8988T (cell line): ENCODE measurements around the gene CPXM2.

Source experiments
- DNase-seq: peaks from one replicate; pipeline ENCODE4 v3.0.0; 2011

CPXM2 gene

DNA sequence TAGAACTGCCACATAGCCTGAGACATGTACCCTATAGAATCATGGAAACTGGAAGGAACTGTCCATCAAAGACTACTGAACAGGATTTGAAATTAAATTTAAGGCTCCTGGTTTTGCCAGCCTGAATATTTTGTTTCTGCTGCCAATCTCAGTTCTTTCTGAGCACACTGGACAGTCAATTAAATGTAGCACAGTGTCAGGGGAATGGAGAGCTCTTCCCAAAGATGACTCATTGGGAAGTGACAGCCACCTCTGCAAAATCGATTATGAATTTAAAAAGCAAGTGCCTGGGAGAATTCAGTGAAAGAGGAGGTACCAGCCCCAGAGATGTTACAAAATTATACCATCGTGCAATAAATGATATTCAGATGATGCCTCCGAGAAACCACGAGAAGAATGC, 47.8 kb downstream of the CPXM2 start:
- DNase-seq: no peak

DNA sequence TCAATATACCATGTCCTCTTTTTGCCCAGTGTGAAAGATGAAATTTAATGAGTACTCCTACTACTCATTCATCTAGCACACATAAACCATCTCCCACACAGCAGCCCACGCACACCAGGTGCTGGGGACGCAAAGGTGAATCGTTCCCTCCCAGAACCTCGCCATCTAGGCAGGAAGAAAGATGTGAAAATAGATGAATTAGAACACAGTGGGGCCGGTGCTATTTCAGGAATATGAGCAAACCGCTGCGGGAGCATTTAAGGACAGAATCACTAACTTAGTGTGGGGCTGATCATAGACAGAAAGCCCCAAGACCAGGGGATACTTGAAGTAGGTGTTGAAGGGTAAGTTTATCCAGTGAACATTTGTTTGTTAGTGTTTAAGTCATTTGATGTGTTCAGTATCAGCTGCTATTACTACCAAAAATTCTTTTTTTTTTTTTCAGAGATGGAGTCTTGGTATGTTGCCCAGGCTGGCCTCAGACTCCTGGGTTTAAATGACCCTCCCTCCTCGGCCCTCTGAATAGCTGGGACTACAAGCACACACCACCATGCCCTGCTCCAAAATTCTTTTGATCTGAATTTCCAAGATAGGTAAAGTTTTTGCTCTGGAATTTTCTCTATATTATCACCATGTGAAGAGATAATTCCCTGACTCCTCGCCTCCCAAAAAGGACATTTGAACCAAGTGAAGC, 48.8 kb downstream of the CPXM2 start:
- no peak for DNase-seq

DNA sequence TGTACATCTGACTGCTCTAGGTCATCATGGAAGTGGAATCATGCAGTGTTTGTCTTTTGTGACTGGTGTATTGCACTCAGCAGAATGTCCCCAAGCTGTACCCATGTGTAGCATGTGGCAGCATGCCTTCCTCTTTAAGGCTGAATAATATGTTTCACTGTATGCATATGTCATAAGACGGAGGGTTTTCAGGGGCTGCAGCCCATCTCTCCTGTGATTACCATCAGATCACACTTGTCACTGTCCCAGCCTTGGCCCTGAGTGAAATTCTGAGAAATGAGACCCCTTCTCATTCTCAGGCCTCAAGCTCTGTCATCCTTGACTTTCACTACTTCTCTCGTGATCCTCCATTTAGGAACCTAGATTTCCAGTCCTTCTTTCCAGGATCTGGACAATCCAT, 50.0 kb downstream of the CPXM2 start:
- no peak for DNase-seq

DNA sequence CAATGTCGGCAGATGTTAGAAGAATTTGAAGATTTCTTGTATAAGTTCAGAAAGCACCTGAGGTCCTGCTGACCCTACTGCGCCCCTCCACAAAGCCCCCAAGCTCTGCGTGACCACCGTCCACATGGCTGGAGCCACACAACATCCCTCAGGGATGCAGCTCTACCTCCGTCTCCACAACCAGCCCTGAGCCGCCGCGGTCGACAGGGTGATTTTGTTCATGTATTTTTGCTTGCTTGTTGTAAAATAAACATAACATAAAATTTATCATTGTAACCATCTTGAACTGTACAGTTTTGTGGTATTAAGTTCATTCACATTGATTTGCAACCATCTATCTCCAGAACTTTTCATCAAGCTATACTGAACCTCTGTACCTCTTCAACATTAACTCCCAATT, 50.5 kb downstream of the CPXM2 start:
- DNase-seq: no peak

DNA sequence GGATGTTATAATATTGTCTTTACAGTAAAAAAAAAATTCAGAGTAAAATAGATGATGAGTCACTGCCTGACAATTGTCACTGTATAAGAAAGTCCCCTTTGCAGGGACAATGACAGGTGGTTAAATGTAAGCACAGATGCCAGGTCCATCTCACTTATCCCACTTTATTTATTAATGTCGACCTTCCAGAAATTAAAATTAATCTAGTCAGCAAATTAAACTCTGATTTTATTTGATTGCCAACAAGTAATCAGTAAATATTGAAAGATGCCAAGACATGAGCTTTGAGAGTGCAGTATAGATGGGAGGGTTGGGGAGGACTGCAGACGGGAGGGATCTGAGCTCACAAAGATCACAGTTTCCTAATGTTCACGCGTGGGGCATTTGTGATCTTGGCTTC, 50.9 kb downstream of the CPXM2 start:
- no peak for DNase-seq

DNA sequence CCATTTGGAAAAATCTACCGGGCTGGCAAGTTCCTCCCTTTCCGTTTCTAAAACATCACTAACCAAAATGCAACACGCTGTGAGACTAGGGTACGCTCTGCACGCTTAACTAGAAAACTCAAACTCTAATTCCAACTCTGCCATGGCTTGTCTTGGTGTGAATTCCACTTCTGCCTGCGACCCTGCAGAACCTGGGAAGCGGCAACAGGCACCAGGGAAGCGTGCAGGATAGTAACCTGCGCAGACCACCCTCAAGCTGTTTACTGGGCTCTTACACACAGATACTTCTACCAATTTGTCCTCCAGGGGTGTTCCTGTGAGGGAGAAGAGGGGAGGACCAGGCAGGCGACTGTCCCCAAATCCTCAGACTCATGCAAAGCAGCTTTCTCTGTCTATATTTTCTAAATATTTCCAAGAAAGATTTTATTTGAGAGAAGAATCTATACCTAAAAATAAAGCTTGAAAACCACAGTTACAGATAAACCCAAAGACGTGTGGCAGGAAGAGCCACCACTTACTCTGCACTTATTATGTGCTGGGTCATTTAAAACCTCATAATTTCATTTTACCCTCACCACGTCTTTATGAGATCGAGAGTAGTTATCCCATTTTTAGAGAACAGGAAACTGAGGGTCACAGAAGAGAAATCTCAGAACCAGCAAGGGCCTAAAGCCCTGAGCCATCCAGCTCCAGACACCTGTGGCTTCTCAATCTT, 52.9 kb downstream of the CPXM2 start:
- no peak for DNase-seq

DNA sequence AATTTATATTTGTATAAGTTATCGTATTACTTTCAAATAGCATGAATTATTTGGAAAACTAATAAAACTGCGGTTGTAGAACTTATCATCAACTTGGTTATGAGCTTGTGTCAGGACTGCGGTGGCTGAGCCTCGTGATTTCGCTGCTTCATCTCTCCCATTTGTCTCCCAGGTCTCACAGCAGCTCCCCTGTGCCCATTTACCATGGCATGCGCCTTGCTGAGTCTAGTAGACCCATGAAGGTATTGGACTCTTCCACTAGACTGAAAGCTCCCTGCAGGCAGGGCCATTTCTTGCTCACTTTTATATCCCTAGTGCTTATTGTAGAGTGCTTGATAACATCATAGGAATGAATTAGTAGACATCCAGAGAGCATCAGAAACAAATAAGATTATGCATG, 53.9 kb downstream of the CPXM2 start:
- no peak for DNase-seq

DNA sequence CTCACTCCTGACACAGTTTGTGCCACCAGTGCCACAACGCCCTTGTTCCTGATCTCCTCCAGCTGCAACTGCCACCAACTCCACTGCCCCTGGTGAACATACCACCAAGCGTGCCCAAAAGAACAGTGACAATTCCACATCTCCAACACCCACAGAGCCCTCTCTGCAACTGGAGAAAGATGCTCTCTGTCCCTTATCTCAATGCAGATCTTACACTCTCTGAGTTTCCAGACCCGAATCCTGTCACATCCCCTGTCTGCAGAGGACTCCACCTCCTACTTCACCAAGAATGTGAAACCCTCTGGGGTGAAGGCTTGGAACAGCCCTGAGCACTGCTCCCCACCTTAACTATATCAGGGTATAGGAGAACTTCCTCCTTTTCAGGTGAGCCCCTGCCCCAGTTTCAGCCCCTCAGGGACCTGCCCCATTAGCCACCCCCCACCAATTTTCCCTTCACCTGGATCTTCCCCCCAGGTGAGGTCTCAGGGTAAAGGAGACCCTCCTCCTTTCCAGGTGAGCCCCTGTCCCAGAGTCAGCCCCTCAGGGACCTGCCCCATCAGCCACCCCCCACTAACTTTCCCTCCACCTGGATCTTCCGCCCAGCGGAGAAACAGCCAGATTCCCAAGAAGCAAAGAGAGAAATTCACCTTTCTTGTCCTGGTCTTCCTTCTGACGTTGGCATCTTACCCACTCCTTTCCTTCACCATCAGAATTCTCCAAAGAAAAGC, 55.0 kb downstream of the CPXM2 start:
- DNase-seq: no peak

DNA sequence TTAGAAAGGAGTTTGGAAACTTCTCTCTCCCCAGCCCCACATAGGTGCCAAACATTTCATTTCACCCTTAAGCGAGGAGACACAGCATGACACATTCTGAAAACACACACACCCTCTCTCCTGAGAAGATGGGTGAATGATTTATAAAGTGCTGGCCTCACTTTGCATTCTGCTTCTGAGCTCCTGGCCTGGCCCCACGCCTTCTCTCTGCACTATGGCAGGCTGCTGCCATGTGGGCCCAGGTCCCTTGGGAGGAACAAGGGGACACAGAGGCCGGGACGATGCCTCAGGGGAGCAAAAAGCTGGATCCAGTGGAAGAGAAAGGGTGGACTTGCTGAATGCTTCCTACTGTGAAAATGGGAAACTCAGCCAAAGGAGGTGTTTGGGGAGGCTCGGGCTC, 56.0 kb downstream of the CPXM2 start:
- DNase-seq: no peak

DNA sequence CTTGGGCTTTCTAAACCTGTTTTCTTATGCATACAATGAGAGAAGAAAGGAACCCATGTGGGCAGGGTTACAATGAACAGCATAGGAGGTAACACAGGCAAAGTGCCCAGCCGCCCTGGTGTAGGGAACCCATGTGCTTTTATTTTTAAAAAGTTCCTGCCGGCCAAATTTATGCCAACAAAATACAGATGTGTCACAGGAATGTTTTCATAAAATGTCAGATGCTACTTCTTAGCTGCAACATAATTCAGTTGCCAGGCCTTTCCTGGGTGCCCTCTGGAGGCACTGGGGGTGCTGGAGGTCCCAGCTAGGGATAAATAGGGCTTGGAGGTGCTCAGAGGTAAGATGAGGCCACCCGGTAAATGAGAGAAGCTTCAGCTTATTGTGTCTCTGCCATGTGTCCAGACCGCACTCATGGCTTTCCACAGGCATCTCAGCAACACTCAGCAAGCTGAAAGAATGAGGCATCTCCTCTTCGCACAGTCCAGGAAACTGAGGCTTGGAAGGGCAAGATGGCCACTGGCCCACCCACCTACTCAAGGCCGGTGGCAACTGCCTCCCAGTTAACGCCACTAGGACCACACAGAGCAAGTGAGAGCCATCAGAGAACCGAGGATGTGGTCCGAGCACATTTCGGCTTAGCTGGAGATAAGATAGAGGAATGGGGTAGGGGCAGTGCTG, 58.3 kb downstream of the CPXM2 start:
- DNase-seq: no peak

DNA sequence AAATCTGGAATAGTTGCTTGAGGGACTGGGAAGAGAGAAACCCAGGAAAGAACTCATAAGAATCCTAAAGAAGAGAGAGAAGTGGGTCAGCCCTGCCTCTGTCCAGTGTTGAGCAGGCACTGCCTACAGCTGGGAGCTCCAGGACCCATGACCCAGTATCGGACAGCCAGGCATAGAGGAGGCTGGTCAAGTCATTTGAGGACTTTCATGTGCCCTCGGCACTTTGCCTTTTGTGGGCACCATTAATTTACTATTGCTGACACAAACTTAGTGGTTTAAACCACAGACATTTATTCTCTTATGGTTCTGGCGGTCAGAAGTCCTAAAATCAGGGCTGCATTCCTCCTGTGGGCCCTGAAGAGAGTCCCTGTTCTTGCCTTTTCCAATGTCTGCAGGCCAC, 60.3 kb downstream of the CPXM2 start:
- no peak for DNase-seq

DNA sequence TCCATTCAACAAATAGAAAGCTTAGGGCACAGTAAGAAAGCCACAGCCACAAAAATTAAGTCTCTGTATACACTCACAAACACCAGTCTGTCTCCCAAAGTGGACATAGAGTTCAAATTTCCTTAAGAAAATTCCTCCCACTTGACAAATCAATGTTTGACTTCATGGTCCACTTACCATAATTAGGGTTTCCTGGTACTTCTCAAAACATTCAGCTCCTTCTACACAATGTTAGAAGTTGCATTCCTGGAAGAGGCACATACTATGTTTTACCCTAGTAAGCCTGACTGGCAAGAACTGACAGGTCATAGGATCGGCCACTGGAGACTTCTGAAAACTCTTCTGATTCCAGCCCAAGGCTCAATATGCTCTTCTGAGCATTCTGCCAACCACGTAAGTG, 70.5 kb downstream of the CPXM2 start:
- no peak for DNase-seq

DNA sequence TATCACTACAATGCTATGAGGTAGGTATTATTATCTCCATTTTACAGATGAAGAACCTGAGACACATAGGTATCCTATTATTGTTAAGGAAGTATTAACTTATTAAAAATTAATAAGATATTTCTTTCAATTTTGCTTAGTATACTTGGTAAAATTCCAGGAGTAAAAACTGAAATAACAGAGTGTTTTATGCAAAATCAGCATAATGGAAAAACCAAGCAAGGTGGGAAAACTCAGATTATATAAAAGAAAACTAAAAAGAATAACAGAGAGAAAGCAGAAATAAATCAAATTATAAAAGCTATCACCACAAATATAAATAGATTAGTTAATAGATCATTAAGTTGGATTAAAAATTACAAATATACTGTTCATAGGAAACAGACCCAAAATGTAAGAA, 82.0 kb downstream of the CPXM2 start:
- DNase-seq: no peak

DNA sequence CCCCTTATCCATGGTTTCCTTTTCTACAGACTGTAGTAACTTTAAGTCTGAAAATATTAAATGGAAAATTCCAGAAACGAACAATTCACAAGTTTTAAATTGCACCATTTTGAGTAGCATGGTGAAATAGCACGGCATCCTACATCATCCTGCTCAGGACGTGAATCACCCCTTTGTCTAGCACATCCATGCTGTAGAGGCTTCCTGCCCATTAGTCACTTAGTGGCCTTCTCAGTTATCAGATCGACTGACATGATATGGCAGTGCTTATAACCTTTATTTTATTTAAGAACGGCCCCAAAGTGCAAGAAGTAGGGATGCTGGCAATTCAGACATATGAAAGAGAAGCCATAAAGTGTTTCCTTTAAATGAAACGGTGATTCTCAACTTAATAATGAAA, 82.7 kb downstream of the CPXM2 start:
- DNase-seq: no peak

DNA sequence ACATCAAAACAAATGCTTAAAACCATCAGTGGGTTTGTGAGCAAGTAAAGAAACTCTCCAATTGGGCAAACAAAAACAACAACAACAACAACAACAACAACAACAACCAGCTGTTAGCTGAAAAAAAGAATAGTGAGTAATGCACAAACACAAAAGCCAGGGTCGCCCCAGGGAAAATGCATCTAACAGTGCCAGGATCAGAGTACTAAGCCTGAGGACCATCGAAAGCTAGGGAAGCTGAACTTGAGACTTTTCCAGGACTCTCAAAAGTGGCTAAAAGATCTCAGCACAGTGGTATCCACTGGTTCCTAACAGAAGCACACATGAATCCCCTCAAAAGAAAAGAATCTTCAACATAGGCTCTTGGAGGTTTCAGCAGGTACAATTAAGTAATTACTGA, 83.3 kb downstream of the CPXM2 start:
- DNase-seq: no peak

DNA sequence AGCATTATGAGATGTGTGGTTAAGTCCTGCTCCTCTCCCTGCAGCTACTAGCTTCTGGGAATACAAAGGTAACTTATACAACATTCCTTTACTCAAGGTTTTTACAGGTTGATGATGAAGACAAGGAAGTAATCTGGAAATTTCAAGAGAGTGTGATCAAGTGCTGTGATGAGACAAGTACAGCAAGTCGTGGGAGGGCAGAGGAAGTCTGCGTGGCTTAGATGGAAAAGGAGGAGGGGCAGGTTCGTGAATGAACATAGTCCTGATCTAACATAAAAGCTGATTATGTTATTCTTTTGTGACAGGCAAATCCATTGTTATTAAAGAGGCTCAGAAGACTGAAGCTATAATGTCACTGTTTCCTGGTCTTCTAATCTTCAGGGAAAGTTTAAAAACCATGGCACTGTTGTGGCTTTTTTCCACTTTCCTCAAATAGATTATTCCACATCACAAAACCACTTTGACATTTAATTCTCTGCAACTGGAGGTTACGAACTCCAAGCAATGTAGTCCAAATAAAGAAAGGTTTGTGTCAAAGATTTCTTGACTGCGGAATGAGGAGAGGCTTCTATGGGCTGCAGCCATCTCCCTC, 84.1 kb downstream of the CPXM2 start:
- DNase-seq: no peak

DNA sequence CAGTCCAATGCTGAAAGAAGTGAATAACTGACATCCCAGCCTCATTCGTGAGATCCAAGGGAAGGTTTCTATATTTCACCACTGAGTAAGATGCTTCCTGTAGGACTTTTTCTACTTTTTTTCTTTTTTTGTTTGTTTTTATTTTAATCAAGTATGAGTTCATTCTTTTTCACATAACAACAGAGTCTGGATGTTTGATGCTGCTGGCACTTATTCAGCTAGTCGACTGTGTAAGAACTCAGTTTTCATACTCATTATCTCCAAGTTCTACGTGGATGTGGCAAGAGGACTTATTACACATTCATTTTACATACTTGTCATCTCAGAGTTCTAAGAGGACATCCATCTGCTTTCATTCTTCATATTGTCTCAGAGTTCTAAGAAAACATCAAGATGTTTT, 86.9 kb downstream of the CPXM2 start:
- no peak for DNase-seq

DNA sequence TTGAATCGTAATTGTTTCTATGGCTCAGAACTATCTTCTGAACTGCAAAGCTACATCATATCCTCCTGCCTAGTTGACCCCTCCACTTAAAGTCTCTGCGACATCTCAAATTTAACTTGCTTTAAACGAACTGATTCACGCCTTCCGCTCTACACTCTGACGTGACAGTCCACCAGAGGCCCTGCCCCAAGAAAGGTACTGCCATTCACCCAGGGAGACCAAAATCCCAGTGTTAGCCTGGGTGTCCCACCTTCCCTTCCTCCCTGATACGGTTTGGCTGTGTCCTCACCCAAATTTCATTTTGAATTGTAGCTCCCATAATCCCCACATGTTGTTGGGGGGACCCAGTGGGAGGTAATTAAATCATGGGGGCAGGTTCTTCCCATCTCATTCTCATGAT, 90.8 kb downstream of the CPXM2 start:
- no peak for DNase-seq

DNA sequence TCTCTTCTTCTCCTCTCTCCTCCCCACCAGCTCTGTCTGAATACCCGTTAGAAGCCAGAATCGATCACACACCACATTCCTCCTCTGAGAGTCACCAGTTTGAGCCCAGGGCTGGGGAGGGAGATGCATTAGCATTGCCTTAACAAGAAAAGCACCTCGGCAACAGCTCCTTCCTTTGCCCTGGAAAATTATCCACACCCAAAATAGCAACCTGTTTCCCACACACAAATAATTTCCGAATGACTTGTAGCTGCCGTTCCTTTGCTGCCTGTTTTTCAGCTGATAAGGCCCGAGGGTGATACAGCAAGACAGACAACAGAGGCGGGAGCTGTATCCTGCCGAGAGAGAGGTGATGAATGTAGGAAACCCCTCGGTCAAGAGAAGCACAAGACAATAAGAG, 91.3 kb downstream of the CPXM2 start:
- no peak for DNase-seq

DNA sequence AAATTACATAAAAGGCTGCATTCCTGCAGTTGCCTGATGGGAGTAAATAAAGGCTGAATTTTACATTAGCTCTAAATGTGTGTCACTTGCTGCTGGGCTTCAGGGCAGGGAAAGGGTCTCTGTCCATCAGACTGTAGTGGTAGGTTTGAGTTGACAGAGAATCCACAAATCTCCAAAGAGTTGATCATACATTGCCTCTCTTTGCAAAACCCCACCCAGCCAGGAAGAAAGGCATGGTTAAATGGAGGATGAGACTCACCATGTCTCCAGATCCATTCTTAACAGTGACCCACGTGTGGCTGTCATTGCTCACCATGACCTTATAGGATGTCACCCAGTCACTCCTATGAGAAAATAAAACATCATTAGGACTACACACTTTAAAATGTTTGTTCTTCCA, 92.8 kb downstream of the CPXM2 start:
- no peak for DNase-seq

DNA sequence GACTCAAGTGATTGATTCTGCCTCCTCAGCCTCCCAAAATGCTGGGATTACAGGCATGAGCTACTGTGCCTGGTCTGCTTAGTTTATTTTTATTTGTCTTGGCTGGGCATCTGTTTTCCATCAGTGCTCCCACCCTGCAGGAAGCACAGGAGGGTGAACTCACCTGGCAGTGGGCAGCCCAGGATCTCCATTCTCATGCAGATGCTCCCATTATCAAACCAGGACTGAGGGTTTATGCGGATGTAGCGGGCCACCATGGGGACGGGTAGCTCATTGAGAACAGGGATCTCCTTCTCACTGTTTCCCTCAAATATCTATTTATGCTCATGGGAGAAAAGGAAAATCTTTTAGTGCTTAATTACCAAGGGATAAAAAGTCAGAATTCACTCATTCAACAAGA, 93.8 kb downstream of the CPXM2 start:
- DNase-seq: no peak

DNA sequence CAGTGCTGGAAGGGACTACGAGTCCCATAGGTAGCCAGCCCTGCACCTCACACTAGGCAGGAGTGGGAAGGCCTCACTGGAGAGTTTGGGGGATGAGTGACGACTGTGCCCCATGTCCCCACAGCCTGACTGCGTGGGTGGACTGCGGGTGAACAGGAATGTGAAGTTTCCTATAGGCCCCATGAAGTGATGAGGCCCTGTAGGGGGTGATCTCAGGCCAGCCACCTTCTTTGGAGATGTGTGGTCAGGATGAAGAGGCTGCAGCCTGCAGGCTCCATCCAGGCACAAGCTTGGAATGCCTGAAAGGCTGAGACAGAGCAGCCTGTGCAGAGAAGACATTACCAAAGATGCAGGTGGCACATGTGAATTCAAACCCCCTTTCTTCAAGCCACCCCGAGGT, 94.9 kb downstream of the CPXM2 start:
- DNase-seq: no peak

DNA sequence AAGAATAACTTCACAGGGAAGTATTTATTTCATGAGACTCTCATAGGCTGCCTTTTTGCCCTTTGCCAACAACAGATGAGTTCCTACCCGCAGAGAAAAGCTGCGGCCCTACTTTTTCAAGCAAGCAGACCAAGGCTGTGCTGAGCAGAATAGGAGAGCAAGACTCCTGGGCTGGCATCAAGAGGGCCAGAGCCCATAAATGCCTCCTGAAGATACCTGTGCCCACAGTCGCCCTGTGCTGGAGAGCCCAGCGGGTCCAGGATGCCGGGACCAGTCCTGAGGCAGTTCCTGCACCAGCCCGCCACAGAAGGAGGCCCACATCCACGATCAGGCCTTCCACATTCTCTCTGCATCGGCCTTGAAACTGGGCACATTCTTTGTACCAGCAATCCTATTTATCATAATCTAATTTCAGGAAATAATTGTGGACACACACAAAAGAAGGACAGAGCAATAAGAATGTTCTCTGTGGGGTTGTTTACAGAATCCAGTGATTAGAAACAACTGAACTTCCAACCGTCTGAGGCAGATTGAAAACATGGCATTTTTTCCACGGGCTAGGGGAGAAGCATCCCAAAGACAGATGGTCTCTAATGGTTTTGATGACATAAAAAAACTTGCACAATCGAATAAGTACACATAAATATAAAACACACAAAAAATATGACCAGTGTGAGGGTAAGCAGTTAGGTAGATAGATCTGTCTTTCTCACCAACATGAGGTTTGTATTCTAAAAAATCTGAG, 95.6 kb downstream of the CPXM2 start:
- DNase-seq: no peak
